Melanocyte of skin (primary cell): ENCODE results near the gene CXCL1. TPM values are rescaled to one million over a fixed set of nuclear protein-coding genes. Genes with fewer than 3 reads are reported as not detected.

Source experiments
- total RNA-seq, 2 donors: library from RNA; depleted of rRNA; stranded (reverse); fragments of >200 nt; gene quantifications; 2 replicates each; pipeline ENCODE4 v1.2.3, GENCODE V29; 2012

CXCL1 gene
- total RNA-seq = 1,000 to 10,000 TPM in 1 of 2 donors, 100 to 1,000 TPM in 1; 174 to 1,041 TPM

DNA sequence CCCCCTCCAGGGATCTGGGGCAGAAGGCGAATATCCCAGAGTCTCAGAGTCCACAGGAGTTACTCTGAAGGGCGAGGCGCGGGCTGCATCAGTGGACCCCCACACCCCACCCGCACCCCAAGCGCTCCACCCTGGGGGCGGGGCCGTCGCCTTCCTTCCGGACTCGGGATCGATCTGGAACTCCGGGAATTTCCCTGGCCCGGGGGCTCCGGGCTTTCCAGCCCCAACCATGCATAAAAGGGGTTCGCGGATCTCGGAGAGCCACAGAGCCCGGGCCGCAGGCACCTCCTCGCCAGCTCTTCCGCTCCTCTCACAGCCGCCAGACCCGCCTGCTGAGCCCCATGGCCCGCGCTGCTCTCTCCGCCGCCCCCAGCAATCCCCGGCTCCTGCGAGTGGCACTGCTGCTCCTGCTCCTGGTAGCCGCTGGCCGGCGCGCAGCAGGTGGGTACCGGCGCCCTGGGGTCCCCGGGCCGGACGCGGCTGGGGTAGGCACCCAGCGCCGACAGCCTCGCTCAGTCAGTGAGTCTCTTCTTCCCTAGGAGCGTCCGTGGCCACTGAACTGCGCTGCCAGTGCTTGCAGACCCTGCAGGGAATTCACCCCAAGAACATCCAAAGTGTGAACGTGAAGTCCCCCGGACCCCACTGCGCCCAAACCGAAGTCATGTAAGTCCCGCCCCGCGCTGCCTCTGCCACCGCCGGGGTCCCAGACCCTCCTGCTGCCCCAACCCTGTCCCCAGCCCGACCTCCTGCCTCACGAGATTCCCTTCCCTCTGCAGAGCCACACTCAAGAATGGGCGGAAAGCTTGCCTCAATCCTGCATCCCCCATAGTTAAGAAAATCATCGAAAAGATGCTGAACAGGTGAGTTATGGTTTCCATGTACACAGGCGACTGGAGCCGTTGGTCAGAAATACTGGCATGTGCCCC lies at the start of gene CXCL1:
CXCL1 (plus strand) TSS at position 264 of the 926 bp plus-strand sequence; CDS start at position 342, 78 bp downstream.

GRCh38 chr4:73836373-73837279 lies 32.6 kb upstream of the CXCL1 start, which contains the start of gene CXCL6:
Gene CXCL6 (plus strand): TSS chr4:73836678. CDS start chr4:73836751, 73 bp downstream.

DNA sequence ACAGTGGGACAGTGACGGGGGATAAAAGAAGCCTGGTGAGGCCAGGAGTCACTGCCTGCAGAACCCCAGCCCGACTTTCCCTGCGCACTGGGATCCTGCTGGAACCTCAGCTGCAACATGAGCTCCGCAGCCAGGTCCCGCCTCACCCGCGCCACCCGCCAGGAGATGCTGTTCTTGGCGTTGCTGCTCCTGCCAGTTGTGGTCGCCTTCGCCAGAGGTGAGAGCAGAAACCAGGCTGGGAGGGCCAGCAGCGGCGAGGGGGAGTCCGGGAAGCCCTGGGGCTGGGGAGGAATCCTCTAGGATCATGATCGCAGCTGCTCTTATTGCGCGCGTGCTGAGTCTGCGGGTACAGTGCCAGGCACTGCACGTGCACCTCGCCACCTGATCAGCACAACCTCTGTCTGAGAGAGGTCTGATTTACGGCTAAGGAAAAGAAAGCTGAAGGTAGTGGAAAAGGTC lies 15.9 kb upstream of the CXCL1 start, which contains the start of gene PF4V1:
PF4V1 (plus strand) TSS at position 51 of the 459 bp plus-strand sequence; CDS start at position 118, 67 bp downstream.

Other genes with a start within 250 kb of the CXCL1 start
- under 1 TPM in 1 of 2 donors, not detected in 1; 0.34 TPM for gene RASSF6, start 249.0 kb upstream of the CXCL1 start, total RNA-seq
- 100 to 1,000 TPM in 1 of 2 donors, 10 to 100 TPM in 1; 27.6 to 115 TPM for gene CXCL8, start 128.8 kb upstream of the CXCL1 start, total RNA-seq
- gene CXCL6, start 32.7 kb upstream of the CXCL1 start, total RNA-seq = 10 to 100 TPM in 1 of 2 donors, 1 to 10 TPM in 1; 3.0 to 23.7 TPM
- gene PF4V1, start 16.1 kb upstream of the CXCL1 start, total RNA-seq = not detected
- under 1 TPM in 1 of 2 donors, not detected in 1; 1.00 TPM for gene PF4, start 112.6 kb downstream of the CXCL1 start, total RNA-seq
- not detected for gene PPBP, start 118.8 kb downstream of the CXCL1 start, total RNA-seq
- 100 to 1,000 TPM in 1 of 2 donors, 10 to 100 TPM in 1; 97.6 to 412 TPM for gene CXCL5, start 129.3 kb downstream of the CXCL1 start, total RNA-seq
- 10 to 100 TPM in 1 of 2 donors, 1 to 10 TPM in 1; 8.3 to 23.7 TPM for gene CXCL3, start 169.3 kb downstream of the CXCL1 start, total RNA-seq
- gene CXCL2, start 229.8 kb downstream of the CXCL1 start, total RNA-seq = 100 to 1,000 TPM in 1 of 2 donors, 1 to 10 TPM in 1; 4.3 to 109 TPM